VCaP (cell line): ENCODE data around the gene LASP1.

Experiments
- H3K27ac ChIP-seq: fragments of 450-650 bp; 2 replicates; pipeline ENCODE4 v1.5.1; 2017
- CTCF ChIP-seq: fragments of 450-650 bp; conservative IDR thresholded peaks from 2 replicates; pipeline ENCODE4 v1.5.1; 2017; ENCODE audit warnings: mild to moderate bottlenecking, moderate library complexity

The LASP1 gene

DNA sequence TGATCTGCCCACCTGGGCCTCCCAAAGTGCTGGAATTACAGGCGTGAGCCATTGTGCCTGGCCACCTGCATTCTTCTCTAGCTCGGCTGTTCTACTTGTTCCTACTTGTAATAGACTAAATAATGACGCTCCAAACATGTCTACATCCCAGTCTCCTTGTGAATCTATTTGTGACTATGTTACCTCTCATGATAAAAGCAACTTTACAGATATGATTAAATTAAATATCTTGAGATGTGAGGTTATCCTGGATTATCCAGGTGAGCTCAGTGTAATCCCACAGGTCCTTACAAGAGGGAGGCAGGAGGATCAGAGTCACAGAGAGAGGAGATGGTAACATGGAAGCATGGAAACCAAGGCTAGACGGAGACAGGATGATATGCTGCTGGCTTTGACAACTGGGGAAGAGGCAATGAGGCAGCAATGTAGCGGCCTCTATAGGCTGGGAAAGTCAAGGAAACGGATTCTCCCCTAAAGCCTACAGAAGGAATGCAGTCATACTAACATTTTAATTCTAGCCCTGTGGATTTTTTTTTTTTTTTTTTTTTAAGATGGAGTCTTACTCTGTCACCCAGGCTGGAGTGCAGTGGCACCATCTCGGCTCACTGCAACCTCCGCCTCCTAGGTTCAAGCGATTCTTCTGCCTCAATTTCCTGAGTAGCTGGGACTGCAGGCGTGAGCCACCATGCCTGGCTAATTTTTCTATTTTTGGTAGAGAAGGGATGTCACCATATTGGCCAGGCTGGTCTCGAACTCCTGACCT is 5.0 kb upstream of the LASP1 start:
- H3K27ac ChIP-seq: no peak overlapping the region
- peak; percentile 14; the same call in 1 of the 2 replicates for TF ChIP-seq CTCF

- no peak for TF ChIP-seq CTCF
- H3K27ac ChIP-seq: no peak overlapping the region
Observed at GRCh38 chr17:38867179-38867967, 2.5 kb upstream of the LASP1 start.

DNA sequence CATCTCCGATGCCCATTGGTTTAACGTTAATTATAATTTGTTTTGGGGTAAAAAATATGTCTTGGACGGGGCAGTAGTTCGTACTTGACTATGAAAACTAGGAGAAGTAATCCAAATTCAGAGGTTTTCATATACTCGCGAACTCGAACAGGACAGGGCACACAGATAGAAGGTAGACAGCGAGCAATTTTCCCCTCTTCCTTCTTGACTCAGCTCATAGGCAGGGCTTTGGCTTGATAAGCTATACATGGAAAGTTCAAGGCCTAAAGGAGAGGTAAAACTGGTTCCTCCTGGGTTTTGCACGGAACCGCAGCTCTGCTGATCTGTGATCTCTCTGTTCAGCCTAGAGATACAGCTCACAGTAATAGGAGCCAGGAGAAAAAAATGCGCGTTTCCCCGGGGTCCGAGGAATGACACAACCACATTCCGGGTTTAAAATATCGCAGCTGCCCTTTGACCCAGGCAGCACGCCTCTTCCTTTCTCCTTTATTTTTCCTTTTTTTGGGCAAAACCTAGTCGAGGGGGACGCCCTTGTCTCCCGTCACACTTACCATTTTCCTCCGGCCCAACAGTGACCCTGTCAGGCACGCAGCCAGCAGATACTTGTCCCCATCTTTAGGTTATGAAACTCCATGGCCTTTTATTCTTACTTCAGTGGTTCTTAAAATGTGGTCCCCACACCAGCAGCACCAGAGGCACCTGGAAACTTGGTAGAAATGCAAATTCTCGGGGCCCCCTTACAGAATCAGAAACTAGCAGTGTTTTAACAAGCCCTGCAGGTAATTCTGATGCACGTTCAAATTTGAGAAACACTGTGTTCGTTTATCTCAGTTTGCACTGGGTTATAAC is 1.7 kb upstream of the LASP1 start:
- TF ChIP-seq CTCF: no peak
- H3K27ac ChIP-seq: no peak overlapping the region

GRCh38 chr17:38868817-38869525 is 887 bp upstream of the LASP1 start:
- peak overlapping the region; percentile 70 for H3K27ac ChIP-seq
- TF ChIP-seq CTCF: peak; percentile 20; the same call in 1 of the 2 replicates

- H3K27ac ChIP-seq: peak overlapping the region; percentile 70
- TF ChIP-seq CTCF: no peak
Observed at GRCh38 chr17:38870259-38871165, 654 bp downstream of the LASP1 start.

DNA sequence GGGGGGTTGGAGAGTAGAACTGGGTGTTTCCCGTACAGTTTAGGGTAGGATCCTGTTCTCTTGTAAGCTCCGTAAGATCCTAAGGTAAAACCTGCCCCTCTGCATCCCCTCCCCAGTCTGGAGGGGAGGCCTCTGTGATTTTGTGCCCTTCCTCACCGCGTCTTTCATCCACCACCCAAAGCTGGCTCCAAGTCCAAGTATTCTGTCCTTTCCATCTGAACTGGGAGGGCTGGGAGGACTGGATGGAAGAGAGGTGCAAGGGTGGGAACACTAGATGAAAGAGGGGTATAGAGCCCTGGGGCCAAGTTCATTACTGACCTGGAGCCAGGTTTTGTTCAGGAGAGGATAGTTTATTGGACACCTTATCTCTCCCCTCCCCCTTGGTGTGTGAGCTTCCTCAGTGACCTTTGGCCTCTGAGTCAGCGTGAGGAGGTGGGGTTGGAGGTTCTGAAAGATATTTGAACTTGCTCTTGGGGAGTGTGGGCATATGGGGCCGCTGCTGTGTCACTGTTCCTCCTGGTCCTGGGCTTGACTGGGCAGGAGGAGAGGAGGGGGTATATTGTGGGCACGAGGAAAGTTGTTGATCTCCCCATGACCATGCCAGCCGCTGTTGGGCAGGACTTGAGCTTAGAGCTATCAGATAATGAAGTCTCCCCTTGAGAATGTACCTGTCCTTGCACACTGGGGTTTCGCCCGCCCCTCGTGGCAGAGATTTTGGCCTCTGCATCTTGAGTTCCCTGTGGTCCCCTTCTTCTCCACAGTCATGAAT is 1.6 kb downstream of the LASP1 start:
- TF ChIP-seq CTCF: no peak
- H3K27ac ChIP-seq: no peak overlapping the region
